ENCODE measurements around the gene ACTRT3. TPM values are rescaled to one million over a fixed set of nuclear protein-coding genes. Genes with fewer than 3 reads are reported as not detected.

ACTRT3 gene
- total RNA-seq, 2 experiments from 2014 or later = 1.2 TPM; not detected in 1

DNA sequence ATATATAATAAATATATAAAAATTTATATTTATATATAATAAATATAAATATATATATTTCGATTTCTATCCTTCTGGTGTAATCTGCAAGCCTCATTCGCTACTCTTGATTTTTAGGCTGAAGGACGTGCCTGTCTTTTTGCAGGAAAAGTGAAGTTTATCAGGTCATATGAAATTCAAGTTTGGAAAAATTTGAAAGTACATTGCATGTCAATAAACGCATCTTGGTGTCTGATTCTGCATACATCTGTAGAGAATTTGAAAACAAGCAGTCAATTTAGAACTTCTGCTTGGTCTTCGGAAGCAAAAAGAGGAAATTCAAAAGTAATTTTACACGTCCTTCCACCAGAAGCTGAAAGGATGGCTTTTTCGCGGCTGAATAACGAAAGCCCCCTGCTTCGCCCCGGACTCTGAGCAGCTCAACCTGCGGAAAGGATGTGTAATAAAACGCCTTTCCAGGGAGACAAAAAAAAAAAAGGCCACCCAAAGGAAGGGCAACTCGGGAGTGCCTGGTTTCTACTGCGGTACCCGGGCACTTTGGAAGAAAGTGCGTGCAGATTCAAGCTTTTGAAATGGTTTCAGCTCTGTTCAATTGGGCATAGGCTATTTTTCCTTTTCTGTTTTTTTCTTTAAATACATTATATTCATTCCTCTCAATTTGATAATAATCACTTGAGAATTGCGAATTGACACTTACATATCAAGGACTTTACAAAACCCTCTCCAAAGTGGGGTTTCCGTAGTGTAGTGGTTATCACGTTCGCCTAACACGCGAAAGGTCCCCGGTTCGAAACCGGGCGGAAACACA lies 2.3 kb upstream of the ACTRT3 start:
- Histone ChIP-seq H3K4me1 (ENCODE audit: insufficient read depth, low read length, poor library complexity, severe bottlenecking) (peaks cover 31% of the 10 kb centered on the region), H3K79me2 (ENCODE audit: insufficient read depth, low read depth, low read length) (peaks cover 30% of the 10 kb centered on the region), H3K36me3 (ENCODE audit: insufficient read depth, low read length) (peaks cover 27% of the 10 kb centered on the region), H3K4me2 (ENCODE audit: low read length) (peak overlapping the region; percentile 90), H3K4me3 (ENCODE audit: low read depth, low read length, poor library complexity, severe bottlenecking) (peak overlapping the region; percentile 84), H3K9me2 (ENCODE audit: insufficient read depth, low read length) (no peaks in the 10 kb centered on the region), H4K20me1 (ENCODE audit: insufficient read depth, low read length) (no peaks in the 10 kb centered on the region), H3K27ac (ENCODE audit: low read depth, low read length, poor library complexity, severe bottlenecking) (peak overlapping the region; percentile 92), H2AFZ (ENCODE audit: low read length) (peak overlapping the region; percentile 92), H3K9me3 (ENCODE audit: low read length) (no peaks in the 10 kb centered on the region)
- POLR2A ChIA-PET = interaction anchor here (0.6 to 2.6 kb wide), 12 partner anchors 8 to 1565 kb away, joined by 3 to 18 read pairs (median 4); no protein-coding TSS in a partner anchor
- peak; percentile 85 for DNase-seq (ENCODE audit: low spot score)
- BruUV-seq (replicated peaks) = no TSS peak
- intact Hi-C loops (cut with micrococcal nuclease; ENCODE audit: unreplicated experiment) = loop anchor here (1.0 to 10.0 kb wide), 7 partner anchors 71 to 1679 kb away; partner anchors contain the start of genes RPL22L1 and SKIL
- no peak for TF ChIP-seq EZH2phosphoT487 (IDR thresholded peaks at IDR 0.05; ENCODE audit: borderline replicate concordance, low read depth, low read length)
- TF ChIP-seq, protein P1, sequence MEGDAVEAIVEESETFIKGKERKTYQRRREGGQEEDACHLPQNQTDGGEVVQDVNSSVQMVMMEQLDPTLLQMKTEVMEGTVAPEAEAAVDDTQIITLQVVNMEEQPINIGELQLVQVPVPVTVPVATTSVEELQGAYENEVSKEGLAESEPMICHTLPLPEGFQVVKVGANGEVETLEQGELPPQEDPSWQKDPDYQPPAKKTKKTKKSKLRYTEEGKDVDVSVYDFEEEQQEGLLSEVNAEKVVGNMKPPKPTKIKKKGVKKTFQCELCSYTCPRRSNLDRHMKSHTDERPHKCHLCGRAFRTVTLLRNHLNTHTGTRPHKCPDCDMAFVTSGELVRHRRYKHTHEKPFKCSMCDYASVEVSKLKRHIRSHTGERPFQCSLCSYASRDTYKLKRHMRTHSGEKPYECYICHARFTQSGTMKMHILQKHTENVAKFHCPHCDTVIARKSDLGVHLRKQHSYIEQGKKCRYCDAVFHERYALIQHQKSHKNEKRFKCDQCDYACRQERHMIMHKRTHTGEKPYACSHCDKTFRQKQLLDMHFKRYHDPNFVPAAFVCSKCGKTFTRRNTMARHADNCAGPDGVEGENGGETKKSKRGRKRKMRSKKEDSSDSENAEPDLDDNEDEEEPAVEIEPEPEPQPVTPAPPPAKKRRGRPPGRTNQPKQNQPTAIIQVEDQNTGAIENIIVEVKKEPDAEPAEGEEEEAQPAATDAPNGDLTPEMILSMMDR (conservative IDR thresholded peaks at IDR 0.05; ENCODE audit: low read length) = no peak
- CTCF ChIA-PET (ENCODE audit: unreplicated experiment) = interaction anchor here (0.8 kb wide), 1 partner anchor 103 kb away, joined by 4 read pairs; no protein-coding TSS in a partner anchor

DNA sequence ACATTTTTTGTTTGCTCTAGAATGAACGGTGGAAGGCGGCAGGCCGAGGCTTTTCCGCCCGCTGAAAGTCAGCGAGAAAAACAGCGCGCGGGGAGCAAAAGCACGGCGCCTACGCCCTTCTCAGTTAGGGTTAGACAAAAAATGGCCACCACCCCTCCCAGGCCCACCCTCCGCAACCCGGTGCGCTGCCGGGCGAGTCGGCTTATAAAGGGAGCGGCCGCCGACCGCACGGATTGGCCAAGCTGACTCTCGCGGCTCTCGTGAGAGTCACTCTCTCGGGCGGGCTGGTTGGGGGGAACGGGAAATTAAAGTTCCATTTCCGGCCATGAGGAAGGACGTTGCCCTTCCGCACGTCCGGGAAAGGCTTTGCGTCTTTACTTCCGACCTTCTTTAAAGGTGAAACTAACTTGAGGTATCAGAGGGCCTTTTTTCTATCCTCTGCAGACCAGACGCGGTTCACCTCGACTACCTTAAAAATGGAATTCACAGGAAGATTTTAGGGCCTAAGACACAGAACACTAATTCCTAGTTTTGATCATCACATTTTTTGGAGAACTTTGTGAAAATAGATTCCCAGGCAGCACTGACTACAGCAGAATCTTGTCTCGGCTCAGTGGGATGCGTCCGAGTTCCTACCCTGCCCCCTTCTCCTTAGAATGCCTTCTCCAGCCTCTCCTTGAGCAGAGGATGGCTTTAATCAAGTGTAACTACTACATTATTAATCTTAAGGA lies 4.3 kb downstream of the ACTRT3 start, which contains the start of gene TERC:
TERC (minus strand) TSS at position 179 of the 731 bp plus-strand sequence.
- BruUV-seq (replicated peaks) = no TSS peak
- DNase-seq (ENCODE audit: low spot score) = peak; percentile 88
- Histone ChIP-seq H3K4me1 (ENCODE audit: insufficient read depth, low read length, poor library complexity, severe bottlenecking) (peaks cover 23% of the 10 kb centered on the region), H3K4me3 (ENCODE audit: low read depth, low read length, poor library complexity, severe bottlenecking) (peak within 1 kb of the TSS; percentile 70), H3K9me2 (ENCODE audit: insufficient read depth, low read length) (no peaks in the 10 kb centered on the region), H3K79me2 (ENCODE audit: insufficient read depth, low read depth, low read length) (no peaks in the 10 kb centered on the region), H3K36me3 (ENCODE audit: insufficient read depth, low read length) (no peaks in the 10 kb centered on the region; the same call in 1 of the 2 replicates), H2AFZ (ENCODE audit: low read length) (peak within 1 kb of the TSS; percentile 90), H3K27ac (ENCODE audit: low read depth, low read length, poor library complexity, severe bottlenecking) (peak within 1 kb of the TSS; percentile 28), H3K9me3 (ENCODE audit: low read length) (peaks cover 8% of the 10 kb centered on the region), H4K20me1 (ENCODE audit: insufficient read depth, low read length) (no peaks in the 10 kb centered on the region), H3K4me2 (ENCODE audit: low read length) (peak within 1 kb of the TSS; percentile 85)
- intact Hi-C loops (cut with micrococcal nuclease; ENCODE audit: unreplicated experiment) = loop anchor here (2.0 to 5.0 kb wide), 6 partner anchors 48 to 547 kb away; partner anchors contain the start of genes LRRC34, LRRIQ4, PHC3 and SEC62
- ChIA-PET POLR2A (interaction anchor here (0.6 kb wide), 1 partner anchor 407 kb away, joined by 3 read pairs; no protein-coding TSS in a partner anchor), CTCF (ENCODE audit: unreplicated experiment) (no interaction called here)
- TF ChIP-seq EZH2phosphoT487 (IDR thresholded peaks at IDR 0.05; ENCODE audit: borderline replicate concordance, low read depth, low read length) = no peak
- TF ChIP-seq, protein P1 (conservative IDR thresholded peaks at IDR 0.05; ENCODE audit: low read length) = no peak
